ENCODE results near the gene MORN1. TPM values are rescaled to one million over a fixed set of nuclear protein-coding genes. Genes with fewer than 3 reads are reported as not detected.

Gene MORN1
- total and polyA plus RNA-seq, 2 experiments from 2014 or later = 4.8 to 11.1 TPM

GRCh38 chr1:2352897-2353550 is 38.3 kb downstream of the MORN1 start:
- Mint-ChIP-seq H3K4me1 (peaks cover 2% of the 10 kb centered on the region; the same call in 2 of the 3 replicates), H3K27me3 (ENCODE audit: insufficient read depth, low read depth, poor library complexity) (peaks cover 10% of the 10 kb centered on the region), H3K36me3 (ENCODE audit: low read depth) (no peaks in the 10 kb centered on the region; the same call in 2 of the 3 replicates), H3K27ac (peak overlapping the region; percentile 72; the same call in 1 of the 2 replicates), H3K4me3 (no peak overlapping the region), H3K9me3 (peaks cover 3% of the 10 kb centered on the region; the same call in 1 of the 3 replicates)
- H3K27ac ChIP-seq (ENCODE audit: low read depth) = 0 out of 2 replicates have a peak overlapping the region, but pooled peaks have one; percentile 26
- H3K36me3 ChIP-seq (ENCODE audit: insufficient read depth) = no peaks in the 10 kb centered on the region
- no peaks in the 10 kb centered on the region for H4K20me1 ChIP-seq (replicated peaks; ENCODE audit: insufficient read depth)
- no peak overlapping the region for H3K4me2 ChIP-seq
- H3K4me3 ChIP-seq = no peak overlapping the region
- H2AFZ ChIP-seq = no peak overlapping the region
- no peaks in the 10 kb centered on the region for H3K4me1 ChIP-seq (ENCODE audit: insufficient read depth)
- TF ChIP-seq STAT1 (IDR thresholded peaks at IDR 0.05; ENCODE audit: unreplicated experiment) = no peak
- no peak for DNase-seq (ENCODE audit: low spot score)
- H3K27me3 ChIP-seq (ENCODE audit: insufficient read depth) = no peaks in the 10 kb centered on the region
- H3K9me2 ChIP-seq (ENCODE audit: insufficient read depth) = no peaks in the 10 kb centered on the region
- 0 out of 2 replicates have a peak, but pooled peaks cover 3% of the 10 kb centered on the region for H3F3A ChIP-seq (replicated peaks; ENCODE audit: low read depth)
- ATAC-seq = no peak
- no peaks in the 10 kb centered on the region for H3K79me2 ChIP-seq (replicated peaks; ENCODE audit: insufficient read depth)

DNA sequence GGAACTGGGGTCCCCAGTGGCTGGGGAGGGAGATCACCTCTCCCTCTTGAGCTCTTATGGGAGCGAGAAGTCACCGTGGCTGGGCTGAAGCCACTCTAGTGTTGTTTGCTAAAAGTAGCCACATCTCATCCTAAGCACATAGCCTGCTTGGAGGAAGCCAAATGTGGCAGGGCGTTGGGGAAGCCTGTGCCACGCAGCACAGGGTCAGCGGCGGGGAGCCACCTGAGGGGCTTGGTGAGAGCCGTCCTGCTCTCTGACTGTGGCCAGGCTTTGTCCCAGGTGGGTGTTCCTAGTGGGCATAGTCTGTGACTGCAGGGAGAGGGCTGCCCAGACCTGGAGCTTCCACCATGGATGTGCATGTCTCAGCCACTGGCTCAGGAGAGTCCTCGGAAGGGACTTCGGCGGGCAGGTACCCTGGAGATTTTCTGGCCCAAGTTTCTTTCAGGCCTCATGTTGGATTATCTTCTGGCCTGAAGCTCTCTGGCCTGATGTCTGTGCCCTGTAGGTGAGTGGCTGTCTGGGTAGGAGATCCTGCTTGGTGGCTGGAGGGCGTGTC is 38.9 kb downstream of the MORN1 start:
- no peaks in the 10 kb centered on the region for H3K36me3 ChIP-seq (ENCODE audit: insufficient read depth)
- no peaks in the 10 kb centered on the region for H3K27me3 ChIP-seq (ENCODE audit: insufficient read depth)
- H3K9me2 ChIP-seq (ENCODE audit: insufficient read depth) = no peaks in the 10 kb centered on the region
- Mint-ChIP-seq H3K27me3 (ENCODE audit: insufficient read depth, low read depth, poor library complexity) (peaks cover 11% of the 10 kb centered on the region), H3K4me1 (peaks cover 5% of the 10 kb centered on the region; the same call in 2 of the 3 replicates), H3K9me3 (peaks cover 3% of the 10 kb centered on the region; the same call in 1 of the 3 replicates), H3K36me3 (ENCODE audit: low read depth) (no peaks in the 10 kb centered on the region; the same call in 2 of the 3 replicates), H3K27ac (peak overlapping the region; percentile 72; the same call in 1 of the 2 replicates), H3K4me3 (no peak overlapping the region)
- no peak overlapping the region for H3K4me2 ChIP-seq
- H3K79me2 ChIP-seq (replicated peaks; ENCODE audit: insufficient read depth) = no peaks in the 10 kb centered on the region
- no peaks in the 10 kb centered on the region for H3K4me1 ChIP-seq (ENCODE audit: insufficient read depth)
- no peaks in the 10 kb centered on the region for H4K20me1 ChIP-seq (replicated peaks; ENCODE audit: insufficient read depth)
- DNase-seq (ENCODE audit: low spot score) (no peak), ATAC-seq (no peak)
- no peak overlapping the region for H3K4me3 ChIP-seq
- H3K27ac ChIP-seq (ENCODE audit: low read depth) = no peak overlapping the region
- H3F3A ChIP-seq (replicated peaks; ENCODE audit: low read depth) = 0 out of 2 replicates have a peak, but pooled peaks cover 3% of the 10 kb centered on the region
- no peak overlapping the region for H2AFZ ChIP-seq
- TF ChIP-seq ZNF331 (CRISPR knock-in tag; IDR thresholded peaks at IDR 0.05; ENCODE audit: low read depth) (no peak), ZNF114 (CRISPR knock-in tag; IDR thresholded peaks at IDR 0.05) (no peak), ETS1 (IDR thresholded peaks at IDR 0.05) (no peak), CREB1 (CRISPR knock-in tag; IDR thresholded peaks at IDR 0.05; ENCODE audit: low read depth) (no peak), EZH2 (IDR thresholded peaks at IDR 0.05; ENCODE audit: low read depth, unreplicated experiment) (no peak), STAT1 (IDR thresholded peaks at IDR 0.05; ENCODE audit: unreplicated experiment) (no peak), JUNB (IDR thresholded peaks at IDR 0.05; ENCODE audit: unreplicated experiment) (no peak), EZH2phosphoT487 (IDR thresholded peaks at IDR 0.05; ENCODE audit: unreplicated experiment) (no peak)
- TF ChIP-seq, protein P1, sequence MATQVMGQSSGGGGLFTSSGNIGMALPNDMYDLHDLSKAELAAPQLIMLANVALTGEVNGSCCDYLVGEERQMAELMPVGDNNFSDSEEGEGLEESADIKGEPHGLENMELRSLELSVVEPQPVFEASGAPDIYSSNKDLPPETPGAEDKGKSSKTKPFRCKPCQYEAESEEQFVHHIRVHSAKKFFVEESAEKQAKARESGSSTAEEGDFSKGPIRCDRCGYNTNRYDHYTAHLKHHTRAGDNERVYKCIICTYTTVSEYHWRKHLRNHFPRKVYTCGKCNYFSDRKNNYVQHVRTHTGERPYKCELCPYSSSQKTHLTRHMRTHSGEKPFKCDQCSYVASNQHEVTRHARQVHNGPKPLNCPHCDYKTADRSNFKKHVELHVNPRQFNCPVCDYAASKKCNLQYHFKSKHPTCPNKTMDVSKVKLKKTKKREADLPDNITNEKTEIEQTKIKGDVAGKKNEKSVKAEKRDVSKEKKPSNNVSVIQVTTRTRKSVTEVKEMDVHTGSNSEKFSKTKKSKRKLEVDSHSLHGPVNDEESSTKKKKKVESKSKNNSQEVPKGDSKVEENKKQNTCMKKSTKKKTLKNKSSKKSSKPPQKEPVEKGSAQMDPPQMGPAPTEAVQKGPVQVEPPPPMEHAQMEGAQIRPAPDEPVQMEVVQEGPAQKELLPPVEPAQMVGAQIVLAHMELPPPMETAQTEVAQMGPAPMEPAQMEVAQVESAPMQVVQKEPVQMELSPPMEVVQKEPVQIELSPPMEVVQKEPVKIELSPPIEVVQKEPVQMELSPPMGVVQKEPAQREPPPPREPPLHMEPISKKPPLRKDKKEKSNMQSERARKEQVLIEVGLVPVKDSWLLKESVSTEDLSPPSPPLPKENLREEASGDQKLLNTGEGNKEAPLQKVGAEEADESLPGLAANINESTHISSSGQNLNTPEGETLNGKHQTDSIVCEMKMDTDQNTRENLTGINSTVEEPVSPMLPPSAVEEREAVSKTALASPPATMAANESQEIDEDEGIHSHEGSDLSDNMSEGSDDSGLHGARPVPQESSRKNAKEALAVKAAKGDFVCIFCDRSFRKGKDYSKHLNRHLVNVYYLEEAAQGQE (IDR thresholded peaks at IDR 0.05; ENCODE audit: unreplicated experiment) = no peak

Measured in GM23338 (cell line).